ENCODE data around the gene SLIT1.

DNA sequence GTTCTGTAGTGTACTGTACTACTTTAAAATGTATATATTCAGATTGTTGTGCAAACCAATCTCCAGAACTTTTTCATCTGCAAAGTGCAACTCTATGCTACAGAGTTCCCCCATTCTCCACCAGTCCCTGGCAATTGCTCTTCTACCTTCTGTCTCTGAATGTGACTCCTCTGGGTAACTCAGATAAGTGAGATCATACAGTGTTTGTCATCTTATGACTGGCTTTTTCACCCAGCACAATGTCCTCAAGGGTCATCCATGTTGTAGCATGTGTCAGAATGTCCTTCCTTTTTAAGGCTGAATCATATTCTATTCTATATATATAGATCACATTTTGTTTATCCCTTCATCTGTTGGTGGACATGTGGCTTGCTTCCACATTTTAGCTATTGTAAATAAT, 10.8 kb downstream of the SLIT1 start:
- TF ChIP-seq CEBPB (IDR thresholded peaks at IDR 0.05; ENCODE audit: low read depth, low read length) (no peak), SUZ12 (IDR thresholded peaks at IDR 0.05; ENCODE audit: low read length) (no peak), ZNF274 (IDR thresholded peaks at IDR 0.05; ENCODE audit: borderline replicate concordance, extremely low read depth, low read length) (no peak)
- TF ChIP-seq, protein P1, sequence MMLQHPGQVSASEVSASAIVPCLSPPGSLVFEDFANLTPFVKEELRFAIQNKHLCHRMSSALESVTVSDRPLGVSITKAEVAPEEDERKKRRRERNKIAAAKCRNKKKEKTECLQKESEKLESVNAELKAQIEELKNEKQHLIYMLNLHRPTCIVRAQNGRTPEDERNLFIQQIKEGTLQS (IDR thresholded peaks at IDR 0.05; ENCODE audit: insufficient read depth, low read depth, low read length), result no peak
- TF ChIP-seq, protein P2, sequence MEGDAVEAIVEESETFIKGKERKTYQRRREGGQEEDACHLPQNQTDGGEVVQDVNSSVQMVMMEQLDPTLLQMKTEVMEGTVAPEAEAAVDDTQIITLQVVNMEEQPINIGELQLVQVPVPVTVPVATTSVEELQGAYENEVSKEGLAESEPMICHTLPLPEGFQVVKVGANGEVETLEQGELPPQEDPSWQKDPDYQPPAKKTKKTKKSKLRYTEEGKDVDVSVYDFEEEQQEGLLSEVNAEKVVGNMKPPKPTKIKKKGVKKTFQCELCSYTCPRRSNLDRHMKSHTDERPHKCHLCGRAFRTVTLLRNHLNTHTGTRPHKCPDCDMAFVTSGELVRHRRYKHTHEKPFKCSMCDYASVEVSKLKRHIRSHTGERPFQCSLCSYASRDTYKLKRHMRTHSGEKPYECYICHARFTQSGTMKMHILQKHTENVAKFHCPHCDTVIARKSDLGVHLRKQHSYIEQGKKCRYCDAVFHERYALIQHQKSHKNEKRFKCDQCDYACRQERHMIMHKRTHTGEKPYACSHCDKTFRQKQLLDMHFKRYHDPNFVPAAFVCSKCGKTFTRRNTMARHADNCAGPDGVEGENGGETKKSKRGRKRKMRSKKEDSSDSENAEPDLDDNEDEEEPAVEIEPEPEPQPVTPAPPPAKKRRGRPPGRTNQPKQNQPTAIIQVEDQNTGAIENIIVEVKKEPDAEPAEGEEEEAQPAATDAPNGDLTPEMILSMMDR (IDR thresholded peaks at IDR 0.05; ENCODE audit: control extremely low read depth in 1 of 3, insufficient read depth in 1 of 3, low read depth in 1 of 3, low read length in 3 of 3), result no peak
- TF ChIP-seq, protein P3, sequence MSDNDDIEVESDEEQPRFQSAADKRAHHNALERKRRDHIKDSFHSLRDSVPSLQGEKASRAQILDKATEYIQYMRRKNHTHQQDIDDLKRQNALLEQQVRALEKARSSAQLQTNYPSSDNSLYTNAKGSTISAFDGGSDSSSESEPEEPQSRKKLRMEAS (IDR thresholded peaks at IDR 0.05), result no peak

Data from H1 (cell line).